ENCODE measurements around the gene UBR4. TPM values are rescaled to one million over a fixed set of nuclear protein-coding genes. Genes with fewer than 3 reads are reported as not detected.

UBR4 gene
- total and polyA plus RNA-seq, 10 of the 15 experiments (the other 5 are each of a cell fraction or from before 2014, with no cell fraction given) = 34.2 to 124 (median 56.2) TPM

DNA sequence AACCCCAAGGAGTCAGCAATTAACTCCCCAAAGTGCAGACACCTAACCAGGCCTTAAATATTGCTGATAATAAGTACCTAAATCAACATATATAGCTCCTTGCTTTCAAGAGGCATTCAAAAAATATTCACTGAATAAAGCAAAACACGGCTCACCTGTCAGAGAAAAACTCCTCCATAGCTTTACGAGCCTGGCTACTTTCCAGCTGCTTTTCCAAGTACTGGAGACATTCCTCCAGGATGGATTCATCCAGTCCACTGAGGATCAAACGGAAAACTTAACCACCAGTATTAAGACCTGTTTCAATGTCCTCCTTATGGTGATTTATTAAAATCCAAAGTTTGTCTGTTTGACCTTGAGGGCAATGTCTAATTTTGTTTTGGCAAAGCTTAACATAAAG lies 44.6 kb downstream of the UBR4 start:
- Histone ChIP-seq H3K79me2 (ENCODE audit: control insufficient read depth, insufficient read depth, low read length) (peaks cover 1% of the 10 kb centered on the region; the same call in 1 of the 2 replicates), H3K4me2 (ENCODE audit: control insufficient read depth, insufficient read depth) (no peak overlapping the region), H3K9ac (ENCODE audit: control insufficient read depth, insufficient read depth, low read length) (no peak overlapping the region), H2AFZ (ENCODE audit: control insufficient read depth, low read depth, low read length) (no peak overlapping the region), H3K9me3 (replicated peaks; ENCODE audit: control insufficient read depth, insufficient read depth, low read length) (no peaks in the 10 kb centered on the region), H4K20me1 (ENCODE audit: control insufficient read depth, insufficient read depth) (no peaks in the 10 kb centered on the region), H3K36me3 (ENCODE audit: control insufficient read depth in 2 of 2, insufficient read depth in 2 of 2, low read length in 1 of 2) (peaks cover 25 to 58% of the 10 kb centered on the region in 2 experiments), H3K4me3 (no peak overlapping the region), H3K27me3 (replicated peaks in 1 of 2; ENCODE audit: control insufficient read depth in 2 of 2, insufficient read depth in 2 of 2, low read length in 1 of 2) (no peaks in the 10 kb centered on the region), H3K4me1 (ENCODE audit: control insufficient read depth, insufficient read depth, low read length) (peaks cover 34% of the 10 kb centered on the region), H3K27ac (ENCODE audit: control insufficient read depth, insufficient read depth) (peak overlapping the region; percentile 35; the same call in 1 of the 2 replicates)
- POLR2A ChIA-PET = interaction anchor here (0.6 kb wide), 1 partner anchor 168 kb away, joined by 4 read pairs; no protein-coding TSS in a partner anchor
- in situ Hi-C loops (cut with MboI) (no loop called here), intact Hi-C loops (cut with micrococcal nuclease; ENCODE audit: unreplicated experiment) (no loop called here)
- ATAC-seq (no peak), DNase-seq (ENCODE audit: low read depth, low spot score) (no peak), FAIRE-seq (no peak)
- RAD21 ChIA-PET (ENCODE audit: unreplicated experiment) = interaction anchor here (0.6 to 2.2 kb wide), 3 partner anchors 14 to 75 kb away, joined by 3 to 5 read pairs (median 5); no protein-coding TSS in a partner anchor
- SMC1A ChIA-PET (ENCODE audit: uncharacterized antibody, unreplicated experiment) = interaction anchor here (0.6 to 2.4 kb wide), 13 partner anchors 9 to 54 kb away, joined by 3 to 10 read pairs (median 4); no protein-coding TSS in a partner anchor
- BruUV-seq (replicated peaks) = no TSS peak
- CTCF ChIA-PET = interaction anchor here (0.7 to 2.4 kb wide), 3 partner anchors 8 to 13 kb away, joined by 3 to 11 read pairs (median 6); no protein-coding TSS in a partner anchor
- TF ChIP-seq SP1 (IDR thresholded peaks at IDR 0.05; ENCODE audit: low read depth, low read length) = no peak
- TF ChIP-seq BCL11A (IDR thresholded peaks at IDR 0.05; ENCODE audit: low read depth, low read length) = no peak
- no peak for TF ChIP-seq NFXL1 (IDR thresholded peaks at IDR 0.05; ENCODE audit: borderline replicate concordance)
- TF ChIP-seq RAD51 (IDR thresholded peaks at IDR 0.05) = no peak
- no peak for TF ChIP-seq ZZZ3 (IDR thresholded peaks at IDR 0.05; ENCODE audit: control insufficient read depth, insufficient read length, low read depth)
- TF ChIP-seq YBX1 (IDR thresholded peaks at IDR 0.05) = no peak
- no peak for TF ChIP-seq YY1 (IDR thresholded peaks at IDR 0.05; ENCODE audit: low read depth, low read length)
- 98% methylated on average over 3 of the region's 3 CpGs for WGBS (ENCODE audit: insufficient coverage, insufficient replicate concordance, low lambda C conversion rate, missing lambda C conversion rate)

Measured in GM12878 (cell line).